Testis (tissue), 3 donors: Measurements from ENCODE around the gene ADD1. TPM values are rescaled to one million over a fixed set of nuclear protein-coding genes. Genes with fewer than 3 reads are reported as not detected.

Source experiments
- DNase-seq: peaks from one replicate; pipeline ENCODE4 v3.0.0-alpha.2; 2019
- H3K27ac ChIP-seq, 2 donors: fragments of 200-600 bp; sonication (generic); one replicate each; pipeline ENCODE4 v1.5.1; 2019
- H3K27me3 ChIP-seq: fragments of 200-600 bp; sonication (generic); one replicate; pipeline ENCODE4 v1.5.1; 2019
- H3K36me3 ChIP-seq: fragments of 200-600 bp; sonication (generic); one replicate; pipeline ENCODE4 v1.5.1; 2017; ENCODE audit warnings: low read depth; ENCODE audit errors: missing control alignments
- H3K4me1 ChIP-seq: fragments of 200-600 bp; sonication (generic); one replicate; pipeline ENCODE4 v1.5.1; 2019
- H3K4me3 ChIP-seq, 2 donors: fragments of 200-600 bp; sonication (generic); one replicate each; pipeline ENCODE4 v1.5.1; 2017 to 2019
- H3K9me3 ChIP-seq: fragments of 200-600 bp; sonication (generic); one replicate; pipeline ENCODE4 v1.5.1; 2017
- POLR2A ChIP-seq: fragments of 450-650 bp; IDR thresholded peaks from one replicate; pipeline ENCODE4 v1.6.1; 2017; ENCODE audit warnings: antibody characterized with exemption, mild to moderate bottlenecking, moderate library complexity
- WGBS, 2 donors: methylation state at CpG; one replicate each; pipeline ENCODE4 v1.1.5; 2018; 5-methylcytosine and 5-hydroxymethylcytosine counted together
- intact Hi-C: fragments of 100-400 bp; cut with DNase I; formaldehyde crosslinking; loops from one replicate; pipeline ENCODE4 v1.15.1; 2023; ENCODE audit warnings: low total_unique reads
- polyA plus RNA-seq: library from polyadenylated mRNA; stranded (reverse); fragments of 350-450 nt; fragmentation: Illumina TruSeq; extraction: RNeasy Lipid Tissue Mini Kit (QIAGEN cat#74804); gene quantifications from one replicate; pipeline ENCODE4 v1.2.3, GENCODE V29; 2014; ENCODE audit warnings: low read depth, low replicate concordance; ENCODE audit not compliant: insufficient read depth
- total RNA-seq, 2 donors: library from RNA; depleted of rRNA; stranded (reverse); fragments of >200 nt; gene quantifications; one replicate each; pipeline ENCODE4 v1.2.3, GENCODE V29; 2016
- TF ChIP-seq, protein P1 (sequence below), 3 experiments: fragments of 450-650 bp in 2 of 3; fragments of 200-600 bp in 1 of 3; sonication (generic) in 1 of 3; IDR thresholded peaks; one replicate each; pipeline ENCODE4 v1.5.1; 2016 to 2019; ENCODE audit warnings: antibody characterized with exemption in 3 of 3, mild to moderate bottlenecking in 2 of 3, moderate library complexity in 1 of 3

The ADD1 gene
- total and polyA plus RNA-seq, 3 donors from 2014 or later, result 233 to 355 (median 318) TPM

- peaks cover 14% of the 10 kb centered on the region for H3K4me1 ChIP-seq
- no peaks in the 10 kb centered on the region for H3K27me3 ChIP-seq
- intact Hi-C loops, result no loop called here
- TF ChIP-seq POLR2A, result no peak
- TF ChIP-seq, protein P1, sequence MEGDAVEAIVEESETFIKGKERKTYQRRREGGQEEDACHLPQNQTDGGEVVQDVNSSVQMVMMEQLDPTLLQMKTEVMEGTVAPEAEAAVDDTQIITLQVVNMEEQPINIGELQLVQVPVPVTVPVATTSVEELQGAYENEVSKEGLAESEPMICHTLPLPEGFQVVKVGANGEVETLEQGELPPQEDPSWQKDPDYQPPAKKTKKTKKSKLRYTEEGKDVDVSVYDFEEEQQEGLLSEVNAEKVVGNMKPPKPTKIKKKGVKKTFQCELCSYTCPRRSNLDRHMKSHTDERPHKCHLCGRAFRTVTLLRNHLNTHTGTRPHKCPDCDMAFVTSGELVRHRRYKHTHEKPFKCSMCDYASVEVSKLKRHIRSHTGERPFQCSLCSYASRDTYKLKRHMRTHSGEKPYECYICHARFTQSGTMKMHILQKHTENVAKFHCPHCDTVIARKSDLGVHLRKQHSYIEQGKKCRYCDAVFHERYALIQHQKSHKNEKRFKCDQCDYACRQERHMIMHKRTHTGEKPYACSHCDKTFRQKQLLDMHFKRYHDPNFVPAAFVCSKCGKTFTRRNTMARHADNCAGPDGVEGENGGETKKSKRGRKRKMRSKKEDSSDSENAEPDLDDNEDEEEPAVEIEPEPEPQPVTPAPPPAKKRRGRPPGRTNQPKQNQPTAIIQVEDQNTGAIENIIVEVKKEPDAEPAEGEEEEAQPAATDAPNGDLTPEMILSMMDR (IDR thresholded peaks at IDR 0.05), result no peak
- no peak overlapping the region for H3K4me3 ChIP-seq
- no peak for DNase-seq
- peak overlapping the region in 1 of 2 donors; percentile 25 for H3K27ac ChIP-seq
- no peaks in the 10 kb centered on the region for H3K9me3 ChIP-seq
- no peaks in the 10 kb centered on the region for H3K36me3 ChIP-seq
- WGBS, 2 donors, result 82 to 84% methylated on average over 14 of the region's 14 CpGs
Observed at GRCh38 chr4:2977211-2978088, 133.8 kb downstream of the ADD1 start.

Other genes starting within 250 kb of the ADD1 start
- gene TNIP2, start 87.5 kb upstream of the ADD1 start, total RNA-seq, result 100 to 1,000 TPM in 1 of 2 donors, 10 to 100 TPM in 1; 99.7 to 108 TPM
- gene TNIP2, start 87.5 kb upstream of the ADD1 start, polyA plus RNA-seq, result 35.1 TPM
- 10 to 100 TPM; 45.0 to 47.3 TPM for gene SH3BP2, start 50.8 kb upstream of the ADD1 start, total RNA-seq
- 26.6 TPM for gene SH3BP2, start 50.8 kb upstream of the ADD1 start, polyA plus RNA-seq
- gene NOP14, start 119.6 kb downstream of the ADD1 start, total RNA-seq, result 10 to 100 TPM; 17.4 to 25.4 TPM
- gene NOP14, start 119.6 kb downstream of the ADD1 start, polyA plus RNA-seq, result 15.0 TPM
- 10 to 100 TPM; 33.8 to 73.0 TPM for gene GRK4, start 119.7 kb downstream of the ADD1 start, total RNA-seq
- 106 TPM for gene GRK4, start 119.7 kb downstream of the ADD1 start, polyA plus RNA-seq
- not detected for gene HTT-AS, start 230.7 kb downstream of the ADD1 start, total RNA-seq
- gene HTT-AS, start 230.7 kb downstream of the ADD1 start, polyA plus RNA-seq, result not detected
- 100 to 1,000 TPM; 146 to 168 TPM for gene HTT, start 230.8 kb downstream of the ADD1 start, total RNA-seq
- gene HTT, start 230.8 kb downstream of the ADD1 start, polyA plus RNA-seq, result 45.2 TPM